HG02870 (cell line): ENCODE measurements around the gene ASB13.

Experiments used
- ATAC-seq: cut with Tn5 transposase; IDR thresholded peaks from one replicate; pipeline ENCODE4 v1.9.1; 2021; ENCODE audit warnings: mild to moderate bottlenecking, moderate library complexity; ENCODE audit not compliant: unreplicated experiment

Gene ASB13

GRCh38 chr10:5666008-5666840 is at the start of gene ASB13:
TSS of gene ASB13 (minus strand) at chr10:5666595. CDS start at chr10:5666551, 44 bp downstream.
- peak; percentile 37 for ATAC-seq

DNA sequence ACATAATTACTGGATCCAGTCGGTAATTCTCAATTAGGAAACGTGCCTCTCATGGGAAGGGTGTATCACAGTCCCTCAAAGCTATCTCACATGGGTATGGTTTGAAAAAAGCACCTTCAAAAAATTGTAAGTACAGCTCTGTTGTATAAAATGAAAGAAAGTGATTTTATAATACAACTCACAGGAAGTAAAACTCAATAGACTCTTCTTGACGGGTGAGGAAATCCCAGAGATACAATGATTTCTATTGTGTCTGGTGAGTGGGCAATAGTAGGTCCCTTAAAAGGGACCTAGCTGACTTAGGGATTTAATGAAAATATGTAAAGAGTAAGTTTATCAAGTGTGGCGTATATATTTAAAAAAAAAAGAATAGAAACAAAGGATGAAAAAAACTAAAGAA is 45.2 kb upstream of the ASB13 start:
- ATAC-seq, result no peak

DNA sequence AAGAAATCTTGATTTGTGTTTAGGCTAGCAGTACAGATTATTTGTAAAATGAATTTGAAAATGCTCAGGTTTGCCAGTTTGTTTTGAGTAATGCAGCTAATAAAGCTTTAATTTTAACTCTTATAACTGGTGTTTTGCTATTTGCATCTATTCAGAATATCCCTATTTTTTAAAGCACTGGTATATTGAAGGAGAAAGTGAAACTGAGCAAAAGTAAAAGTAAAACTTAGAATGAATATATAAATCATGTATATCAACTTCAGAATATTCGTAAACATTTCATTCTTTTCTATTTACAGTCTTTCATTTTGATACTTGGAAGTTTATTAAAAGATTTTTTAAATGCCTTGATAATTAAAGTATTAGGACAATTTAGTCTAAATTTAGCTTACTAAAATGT is 44.5 kb upstream of the ASB13 start:
- ATAC-seq, result no peak

DNA sequence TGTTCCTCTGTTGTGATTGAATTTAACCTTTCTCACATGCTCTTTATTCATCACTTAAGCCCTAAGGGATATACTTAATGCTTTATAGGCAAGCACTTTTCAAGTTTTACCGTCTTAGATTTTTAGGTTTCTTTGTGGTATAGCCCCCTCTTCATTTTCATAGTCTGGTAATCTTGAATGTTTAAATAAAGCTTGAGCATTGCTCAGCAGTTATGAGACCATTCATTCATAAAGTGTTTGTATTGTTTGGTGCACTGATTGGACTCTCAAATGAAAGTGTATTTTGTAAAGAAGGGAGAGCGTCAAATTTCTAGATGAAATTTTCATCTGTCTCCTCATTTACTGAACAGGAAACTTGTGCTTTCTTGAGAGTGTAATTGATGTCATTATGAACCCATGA is 43.5 kb upstream of the ASB13 start:
- no peak for ATAC-seq

GRCh38 chr10:5708356-5708755 is 42.0 kb upstream of the ASB13 start:
- no peak for ATAC-seq

- ATAC-seq, result no peak
These were observed 31.7 kb upstream of the ASB13 start for GRCh38 chr10:5698062-5698461.

DNA sequence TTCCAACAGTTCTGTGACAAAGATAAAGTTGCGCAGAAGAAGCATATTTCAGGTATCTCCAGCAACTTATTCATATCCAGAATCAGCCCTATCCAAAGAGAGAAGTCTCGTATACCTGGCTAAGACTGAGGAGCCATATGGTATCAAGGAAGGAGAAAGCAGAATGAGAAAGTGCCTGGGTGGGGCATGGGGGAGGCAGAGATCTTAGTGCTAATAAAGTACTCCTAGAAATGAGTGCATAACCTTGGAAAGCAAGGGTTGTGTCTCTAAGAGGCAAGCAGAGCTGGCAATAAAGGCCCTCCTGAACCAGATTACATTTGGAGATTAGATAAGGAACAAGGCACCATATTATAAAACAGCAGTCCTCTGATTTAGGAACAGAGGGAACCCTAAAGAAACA is 30.9 kb upstream of the ASB13 start:
- ATAC-seq, result no peak

GRCh38 chr10:5694573-5694972 is 28.2 kb upstream of the ASB13 start:
- ATAC-seq, result no peak

GRCh38 chr10:5692461-5693358 is 26.3 kb upstream of the ASB13 start:
- ATAC-seq, result peak; percentile 71

- no peak for ATAC-seq
These were observed 25.4 kb upstream of the ASB13 start for GRCh38 chr10:5691786-5692185.

GRCh38 chr10:5688587-5688986 is 22.2 kb upstream of the ASB13 start:
- no peak for ATAC-seq

- no peak for ATAC-seq
These were observed 19.4 kb upstream of the ASB13 start for GRCh38 chr10:5685764-5686240.

DNA sequence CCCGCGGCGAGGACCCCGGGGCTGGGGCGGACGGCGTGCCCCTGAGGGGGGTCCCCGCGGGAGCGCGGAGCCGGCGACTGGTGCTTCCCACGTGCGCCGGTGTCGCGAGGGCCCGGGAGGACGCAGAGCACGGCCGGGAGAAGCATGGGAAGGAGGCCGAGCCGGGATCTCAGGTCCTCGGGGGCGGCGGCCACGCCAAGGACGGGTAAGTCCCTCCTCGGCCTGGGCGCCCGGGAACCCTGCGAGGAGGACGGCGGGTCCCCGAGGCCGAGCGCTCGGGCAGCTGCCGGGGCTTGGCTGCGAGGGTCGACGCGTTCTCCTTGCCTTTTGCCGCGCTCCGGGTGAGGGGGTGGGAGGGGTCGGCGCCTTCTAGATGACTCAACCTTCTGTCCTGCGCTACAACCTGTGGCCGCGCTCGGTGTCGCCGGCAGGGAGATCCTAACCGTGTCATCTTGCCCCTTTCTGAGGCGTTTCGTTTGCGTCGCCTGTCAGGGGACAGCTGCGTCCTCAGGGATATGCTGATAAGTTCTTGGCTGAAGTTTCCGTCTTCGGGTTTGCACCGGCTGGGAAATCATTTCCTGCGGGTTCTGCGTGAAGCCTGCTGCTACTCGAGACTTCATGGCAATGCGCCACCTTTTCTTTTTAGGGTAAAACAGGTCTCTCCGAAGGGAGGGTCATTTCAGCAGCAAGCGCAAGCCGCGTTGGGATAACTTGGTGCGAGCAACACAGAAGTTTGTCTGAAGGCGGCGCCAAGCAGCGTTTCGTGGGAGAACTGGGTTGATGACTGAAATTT is 18.8 kb upstream of the ASB13 start:
- peak; percentile 50 for ATAC-seq

DNA sequence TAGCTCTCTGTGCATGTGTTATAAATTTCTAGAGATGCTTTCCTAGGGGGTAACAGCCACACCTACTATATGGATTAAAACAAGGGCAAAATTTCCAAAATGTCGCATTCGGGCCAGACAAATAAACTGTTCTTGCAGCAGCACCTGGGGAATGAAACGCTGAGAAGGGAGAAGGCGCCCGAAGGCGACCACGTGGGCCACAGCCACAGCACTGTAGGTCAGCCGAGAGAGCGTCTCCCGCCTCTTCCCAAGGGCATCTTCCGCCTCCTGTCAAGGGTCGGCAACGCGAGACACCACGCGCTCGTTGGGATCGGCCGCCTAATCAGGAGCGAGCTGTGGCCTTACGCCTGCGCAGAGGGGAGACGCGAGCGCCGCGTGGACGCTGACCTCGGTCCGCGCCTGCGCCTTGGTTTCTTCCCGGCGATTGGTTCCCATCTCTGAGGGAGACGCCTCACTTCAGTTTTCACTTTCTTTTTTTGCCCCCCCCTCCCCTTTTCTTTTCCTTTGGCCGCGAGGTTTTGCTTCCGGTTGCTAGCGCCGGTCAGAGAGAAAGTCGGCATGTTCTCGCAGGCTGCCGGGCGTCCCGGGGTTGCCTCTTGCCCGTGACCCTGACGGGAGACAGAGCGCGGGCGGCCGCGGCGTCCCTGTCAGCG is 18.0 kb upstream of the ASB13 start, which contains the start of gene TASOR2:
TASOR2 (plus strand) TSS at position 521 of the 653 bp plus-strand sequence. CDS start 35,805 bp downstream, outside the sequence.
- peak; percentile 65 for ATAC-seq

GRCh38 chr10:5683065-5683464 is 16.7 kb upstream of the ASB13 start:
- no peak for ATAC-seq

- no peak for ATAC-seq
These were observed 15.5 kb upstream of the ASB13 start for GRCh38 chr10:5681930-5682329.

DNA sequence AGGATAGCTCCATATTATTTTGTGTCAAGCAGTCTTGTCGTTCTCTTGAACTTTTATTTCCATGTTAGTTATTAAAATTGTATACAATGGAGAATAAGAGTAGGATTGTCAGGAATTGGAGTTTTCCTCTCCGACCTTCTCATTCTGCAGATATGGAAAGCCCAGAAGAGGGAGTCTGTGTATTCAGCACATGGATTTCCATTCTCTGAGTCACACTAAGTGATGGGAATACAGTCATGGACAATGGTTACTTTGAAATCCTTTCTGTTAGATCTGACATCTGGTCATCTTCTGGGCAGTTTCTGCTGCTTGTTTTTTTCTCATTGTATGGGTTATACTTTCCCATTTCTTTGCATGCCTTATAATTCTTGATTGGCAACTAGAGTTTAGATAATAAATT is 13.2 kb upstream of the ASB13 start:
- no peak for ATAC-seq

- ATAC-seq, result no peak
These were observed 12.6 kb upstream of the ASB13 start for GRCh38 chr10:5679037-5679435.

DNA sequence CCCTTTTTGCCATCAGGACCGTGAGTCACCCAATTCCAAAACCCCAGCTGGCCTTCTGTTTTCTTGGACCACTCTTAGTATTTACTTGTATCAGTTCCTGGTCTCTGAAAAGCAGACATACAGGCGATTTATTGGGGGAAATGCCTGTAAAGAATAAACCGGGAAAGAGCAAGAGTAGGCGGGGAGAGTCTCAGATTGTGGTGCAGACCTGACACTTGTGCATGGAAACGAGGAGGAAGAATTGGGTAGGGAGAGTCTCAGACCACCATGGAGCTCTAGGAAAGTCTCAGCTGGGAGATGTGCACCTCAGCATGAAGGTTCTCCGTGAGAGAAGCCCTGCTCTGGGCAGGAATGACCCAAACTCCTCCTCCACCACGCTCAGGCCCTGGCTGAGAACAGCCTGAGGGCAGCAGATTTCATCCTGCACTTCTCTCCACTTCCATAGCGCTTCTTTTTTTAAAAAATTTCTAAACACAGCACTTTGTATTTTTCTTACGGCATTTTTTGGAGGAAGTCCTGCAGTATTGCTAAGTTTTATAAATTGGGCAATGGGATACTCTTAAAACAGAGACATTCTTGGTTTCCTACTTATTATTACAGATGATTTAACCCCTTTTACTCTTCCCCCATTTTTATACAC is 12.1 kb upstream of the ASB13 start:
- ATAC-seq, result no peak
